KBM-7 (cell line): ENCODE data around the gene CASP10.
A peak's percentile ranks its signal among the peaks of the same experiment; 100 is the strongest.
"Not testable (repeated sequence)": the region's sequence is repeated elsewhere in the genome, so short reads cannot be mapped to it uniquely, and the experiment has no call there.

Source experiments
- DNase-seq: peaks from one replicate; pipeline ENCODE4 v3.0.0-alpha.2; 2015
- in situ Hi-C: fragments of 300-500 bp; cut with MboI; formaldehyde crosslinking; loops from 2 replicates; pipeline ENCODE4 v1.14.3; 2020; ENCODE audit warnings: low sequenced_read_pairs, low pct_unique_long_range_greater_than_20kb, mixed read lengths

Gene CASP10

DNA sequence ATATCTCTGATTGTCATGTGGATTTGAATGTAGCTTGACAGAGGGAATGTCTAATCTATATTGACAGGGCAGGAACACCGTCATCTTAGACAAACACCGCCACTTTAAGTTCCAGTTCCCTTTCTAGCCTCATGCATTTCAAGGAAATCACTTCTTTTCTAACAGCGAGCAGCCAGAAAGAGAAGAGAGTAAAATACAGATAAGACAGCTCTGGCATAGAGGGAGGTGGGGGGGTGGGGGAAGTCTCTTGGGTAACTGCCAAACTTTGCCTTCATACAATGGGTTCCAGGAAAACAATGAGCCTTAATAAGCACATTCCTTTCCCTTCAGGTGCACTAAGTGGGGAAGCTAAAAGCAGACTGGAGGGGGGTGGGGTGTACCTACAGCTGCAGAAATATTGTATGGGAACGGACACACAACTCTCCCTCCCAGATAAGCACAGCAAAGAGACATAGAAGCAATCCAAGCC lies 37.2 kb downstream of the CASP10 start:
- DNase-seq, result peak; percentile 90
- in situ Hi-C loops, result no loop called here

- in situ Hi-C loops, result no loop called here
- no peak for DNase-seq
These were observed 40.4 kb downstream of the CASP10 start for GRCh38 chr2:201223089-201224073.

DNA sequence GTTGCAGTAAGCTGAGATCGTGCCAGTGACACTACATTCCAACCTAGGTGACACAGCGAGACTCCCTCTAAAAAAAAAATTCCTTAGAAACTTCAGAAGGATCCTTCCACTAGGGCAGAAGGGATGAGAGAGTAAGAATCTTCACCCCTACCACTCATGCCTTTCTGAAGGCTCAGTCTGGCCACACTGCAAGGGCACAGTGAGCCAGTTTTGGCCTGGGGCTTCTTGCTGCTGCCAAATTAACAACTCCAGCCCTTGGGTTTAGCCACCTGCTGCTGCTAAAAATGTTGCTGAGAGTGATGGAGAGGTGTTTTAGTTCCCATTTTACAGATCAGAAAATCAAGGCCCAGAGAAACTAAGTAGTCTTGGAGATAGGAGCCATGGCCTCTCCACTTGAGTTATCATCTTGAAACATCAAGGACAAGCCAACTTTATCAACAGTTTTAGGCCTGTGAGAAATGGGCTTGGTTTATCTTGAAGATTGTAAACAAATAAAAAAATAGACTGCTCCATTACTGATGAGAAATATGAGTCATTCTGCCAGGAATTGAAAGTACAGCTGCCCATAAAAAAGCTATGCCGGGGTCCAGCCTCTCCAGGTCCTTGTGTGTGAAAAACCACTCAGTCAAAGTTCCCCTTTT lies 45.5 kb downstream of the CASP10 start:
- DNase-seq, result no peak
- in situ Hi-C loops, result no loop called here

GRCh38 chr2:201228912-201229290 lies 46.0 kb downstream of the CASP10 start:
- in situ Hi-C loops, result no loop called here
- peak; percentile 62 for DNase-seq

DNA sequence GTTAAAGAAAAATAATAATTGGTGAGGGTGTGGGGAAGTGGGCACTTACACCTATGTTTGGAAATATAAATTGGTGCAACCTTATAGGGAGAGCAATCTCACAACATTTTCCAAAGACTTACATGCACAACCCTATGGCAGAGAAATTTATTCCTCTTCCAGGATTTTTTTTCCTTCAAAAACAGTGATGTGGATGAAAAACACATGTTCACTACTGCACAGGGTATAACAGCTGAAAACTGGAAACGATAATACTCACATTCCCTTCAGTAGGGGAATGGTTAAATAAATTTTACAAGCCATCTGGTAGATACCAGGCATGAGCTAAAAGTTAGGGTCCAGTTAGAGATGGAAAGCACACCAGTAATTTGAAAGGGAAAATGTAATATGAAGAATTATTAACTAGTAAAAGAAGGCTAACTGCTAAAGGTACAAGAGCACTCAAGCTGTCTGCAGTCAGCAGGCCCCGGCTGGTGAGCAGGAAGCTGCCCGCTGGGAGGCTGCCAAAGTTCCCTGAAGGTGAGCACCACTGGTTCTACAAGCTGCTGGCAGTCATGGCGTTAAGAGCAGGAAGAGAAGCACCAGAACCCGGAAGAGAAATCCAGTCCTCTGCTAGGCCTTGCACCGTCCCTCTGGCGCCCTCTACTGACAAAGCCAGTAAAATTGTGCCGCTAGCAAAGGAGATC lies 49.0 kb downstream of the CASP10 start:
- in situ Hi-C loops, result no loop called here
- peak; percentile 94 for DNase-seq

GRCh38 chr2:201232467-201232815 lies 49.5 kb downstream of the CASP10 start:
- in situ Hi-C loops, result no loop called here
- DNase-seq, result no peak

- in situ Hi-C loops, result no loop called here
- DNase-seq, result peak; percentile 98
These were observed 50.4 kb downstream of the CASP10 start for GRCh38 chr2:201233192-201233811.

- in situ Hi-C loops, result no loop called here
- no peak for DNase-seq
These were observed 51.1 kb downstream of the CASP10 start for GRCh38 chr2:201233812-201234662.

DNA sequence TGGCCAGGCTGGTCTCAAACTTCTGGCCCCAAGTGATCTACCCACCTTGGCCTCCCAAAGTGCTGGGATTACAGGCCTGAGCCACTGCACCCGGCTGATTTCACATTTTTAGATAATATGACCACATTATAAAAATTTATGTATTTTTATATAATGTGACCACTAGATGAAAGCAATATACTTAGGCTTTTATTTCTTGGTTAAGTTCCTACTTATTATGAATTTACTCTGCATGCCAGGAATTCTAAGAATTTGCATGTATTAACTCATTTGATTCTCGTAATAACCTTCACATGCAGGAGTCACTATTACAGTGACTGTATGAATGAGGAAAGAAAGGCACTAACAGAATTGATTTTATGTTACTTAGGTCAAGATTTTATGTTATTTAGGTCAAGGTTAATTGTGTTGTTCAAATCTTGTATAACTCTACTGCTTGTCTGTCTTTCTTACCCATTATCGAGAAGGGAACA lies 51.8 kb downstream of the CASP10 start:
- no peak for DNase-seq
- in situ Hi-C loops, result no loop called here

- in situ Hi-C loops, result no loop called here
- peak; percentile 88 for DNase-seq
These were observed 53.2 kb downstream of the CASP10 start for GRCh38 chr2:201235860-201236811.

DNA sequence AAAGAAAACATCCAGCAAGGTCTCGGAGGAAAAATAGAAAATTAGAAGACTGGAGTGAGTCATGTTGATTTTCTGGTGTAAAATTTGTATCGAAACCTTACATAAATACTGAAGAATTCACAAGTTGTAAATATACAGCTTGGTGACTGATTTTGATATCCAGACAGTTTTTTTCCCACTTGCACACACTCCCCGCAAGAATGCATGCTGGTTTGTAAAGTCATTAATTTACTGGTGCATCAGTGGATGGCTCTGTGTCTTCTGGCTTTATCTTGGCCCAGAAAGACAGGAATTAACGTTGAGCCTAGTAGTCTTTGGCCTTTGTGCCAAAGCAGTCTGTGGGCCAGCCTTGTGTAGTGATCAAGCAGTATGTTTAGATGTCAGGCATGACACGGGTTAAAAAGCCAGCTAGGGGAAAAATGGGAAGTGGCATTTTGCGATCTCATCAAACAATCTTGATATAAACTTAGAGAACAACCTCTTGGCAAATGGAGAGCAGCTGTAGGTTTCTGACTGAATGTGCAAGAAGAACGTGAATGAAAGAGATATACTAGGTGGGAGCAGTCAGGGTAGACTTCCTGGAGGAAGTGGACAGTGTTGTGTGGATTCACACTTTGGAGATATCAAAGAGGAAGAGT lies 54.7 kb downstream of the CASP10 start:
- peak; percentile 81 for DNase-seq

GRCh38 chr2:201239167-201239935 lies 56.4 kb downstream of the CASP10 start:
- in situ Hi-C loops, result not testable (repeated sequence)
- peak; percentile 58 for DNase-seq

More for the DNA sequence above, 54.7 kb downstream of the CASP10 start:
- in situ Hi-C loops, result no loop called here

- in situ Hi-C loops, result no loop called here
- no peak for DNase-seq
These were observed 59.8 kb downstream of the CASP10 start for GRCh38 chr2:201242571-201243277.

DNA sequence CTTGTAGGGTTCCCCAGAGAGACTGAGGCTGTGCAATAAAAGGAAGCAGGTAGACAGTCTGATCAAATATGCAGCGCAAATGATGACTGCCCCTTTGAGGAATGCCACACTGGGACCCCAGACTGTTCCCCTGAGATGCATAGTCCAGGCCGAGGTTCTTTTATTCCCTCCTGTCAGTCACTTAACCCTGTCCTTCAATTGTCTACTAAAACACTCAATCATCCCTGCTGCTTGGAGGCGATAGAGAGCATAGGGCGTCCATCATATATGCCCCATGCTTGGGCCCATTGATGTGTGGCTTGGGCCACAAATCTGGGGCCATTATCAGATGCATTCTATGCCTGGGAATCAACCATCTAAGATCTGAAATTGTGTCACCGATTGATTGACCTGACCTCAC lies 61.9 kb downstream of the CASP10 start:
- in situ Hi-C loops, result no loop called here
- DNase-seq, result no peak

DNA sequence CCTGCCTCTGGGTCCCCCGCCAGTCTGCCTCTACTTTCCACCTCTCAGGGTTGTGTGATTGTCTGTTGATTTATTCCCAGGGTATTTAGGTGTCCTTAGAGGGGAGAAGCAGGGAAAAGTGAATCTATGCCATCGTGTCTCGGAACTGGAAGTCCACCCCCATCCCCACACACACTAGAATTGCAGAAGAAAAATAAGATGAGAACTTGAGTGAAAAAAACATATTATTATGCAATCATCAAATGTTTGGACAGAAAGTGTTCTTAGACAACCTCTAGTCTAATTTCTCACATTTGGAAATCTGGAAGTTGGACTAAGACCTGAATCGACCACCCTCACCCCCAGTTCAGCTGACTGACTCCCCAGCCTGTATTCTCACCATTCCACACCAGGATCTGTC lies 63.3 kb downstream of the CASP10 start:
- no peak for DNase-seq
- in situ Hi-C loops, result no loop called here
